Fibroblast of lung (primary cell): ENCODE results near the gene WDR4.

Experiments used
- CTCF ChIP-seq, 2 donors: IDR thresholded peaks in 1 of 2; conservative IDR thresholded peaks in 1 of 2; 1 replicate in 1 of 2; 2 replicates in 1 of 2; pipeline ENCODE4 v1.5.1; 2011 to 2012; ENCODE audit warnings: low read length in 2 of 2, control low read depth in 1 of 2, inconsistent platforms in 1 of 2, low read depth in 1 of 2, mild to moderate bottlenecking in 1 of 2
- EZH2 ChIP-seq: IDR thresholded peaks from 2 replicates; pipeline ENCODE4 v1.5.1; 2012; ENCODE audit warnings: low read length, control low read depth, mild to moderate bottlenecking; ENCODE audit errors: missing control alignments

GRCh38 chr21:42843056-42843455 lies 36.3 kb downstream of the WDR4 start:
- TF ChIP-seq CTCF (conservative IDR thresholded peaks at IDR 0.05 in 1 of 2, IDR thresholded peaks at IDR 0.05 in 1 of 2; ENCODE audit: low read depth in 1 of 2, low read length in 2 of 2) (no peak), EZH2 (no peak)
